Endodermal cell (in vitro differentiated cells): Measurements from ENCODE around the gene SDHB. TPM values are rescaled to one million over a fixed set of nuclear protein-coding genes. Genes with fewer than 3 reads are reported as not detected.
A peak's percentile ranks its signal among the peaks of the same experiment; 100 is the strongest.

Experiments used
- DNase-seq: peaks from one replicate; pipeline ENCODE4 v3.0.0-alpha.2; 2017
- H3K27ac ChIP-seq: 2 replicates; pipeline ENCODE4 v1.5.1; 2013; ENCODE audit warnings: mild to moderate bottlenecking, low read depth, low read length, moderate library complexity
- H3K27me3 ChIP-seq: 2 replicates; pipeline ENCODE4 v1.6.1; 2013; ENCODE audit warnings: mild to moderate bottlenecking, low read length, moderate library complexity; ENCODE audit not compliant: insufficient read depth, control insufficient read depth, poor library complexity, severe bottlenecking
- H3K36me3 ChIP-seq: 2 replicates; pipeline ENCODE4 v1.7.0; 2013; ENCODE audit warnings: mild to moderate bottlenecking, low read length, moderate library complexity; ENCODE audit not compliant: control insufficient read depth, insufficient read depth
- H3K4me1 ChIP-seq: one replicate; pipeline ENCODE4 v1.7.0; 2013; ENCODE audit warnings: low read length; ENCODE audit not compliant: control insufficient read depth, insufficient read depth
- H3K4me3 ChIP-seq: 2 replicates; pipeline ENCODE4 v1.5.1; 2013; ENCODE audit warnings: mild to moderate bottlenecking, low read length, moderate library complexity
- H3K9ac ChIP-seq: 2 replicates; pipeline ENCODE4 v1.6.1; 2013; ENCODE audit warnings: mild to moderate bottlenecking, low read length, moderate library complexity; ENCODE audit not compliant: poor library complexity, severe bottlenecking; ENCODE audit errors: extremely low read depth
- H3K9me3 ChIP-seq: 2 replicates; pipeline ENCODE4 v1.6.1; 2013; ENCODE audit warnings: mild to moderate bottlenecking, low read length, moderate library complexity; ENCODE audit not compliant: control insufficient read depth
- H3K27ac Mint-ChIP-seq: 2 replicates; pipeline ENCODE4 v1.8.0; 2020; ENCODE audit warnings: mixed read lengths
- H3K27me3 Mint-ChIP-seq: 2 replicates; pipeline ENCODE4 v1.8.0; 2021; ENCODE audit warnings: mild to moderate bottlenecking, mixed read lengths; ENCODE audit not compliant: insufficient read depth
- H3K36me3 Mint-ChIP-seq: 2 replicates; pipeline ENCODE4 v1.8.0; 2020; ENCODE audit warnings: low read depth, mixed read lengths
- H3K4me1 Mint-ChIP-seq: 2 replicates; pipeline ENCODE4 v1.8.0; 2020; ENCODE audit warnings: mixed read lengths
- H3K4me3 Mint-ChIP-seq: 2 replicates; pipeline ENCODE4 v1.8.0; 2020; ENCODE audit warnings: mild to moderate bottlenecking, moderate library complexity, mixed read lengths
- H3K9me3 Mint-ChIP-seq: 2 replicates; pipeline ENCODE4 v1.8.0; 2020; ENCODE audit warnings: mild to moderate bottlenecking, mixed read lengths
- WGBS, 2 experiments: methylation state at CpG; one replicate each; pipeline versions ENCODE4 v1.1.5 to v1.1.7; 2013; ENCODE audit warnings: missing lambda C conversion rate in 2 of 2, mixed read lengths in 1 of 2; ENCODE audit not compliant: insufficient coverage in 1 of 2, insufficient read length in 1 of 2; 5-methylcytosine and 5-hydroxymethylcytosine counted together
- total RNA-seq, 2 donors: library from RNA; stranded (reverse); fragmentation: NEBNext Ultra II Directional in 1 of 2; extraction: Animal tissue kit (Norgen Biotek cat#: 25700) in 1 of 2; gene quantifications; 2 replicates in 1 of 2; 3 replicates in 1 of 2; pipeline ENCODE4 v1.2.1, GENCODE V29; 2021
- TF ChIP-seq, protein P1 (sequence below): fragments of 200-600 bp; sonication (generic); conservative IDR thresholded peaks from 2 replicates; pipeline ENCODE4 v1.5.0; 2021; ENCODE audit warnings: antibody characterized with exemption, mild to moderate bottlenecking

Gene SDHB
- total RNA-seq, 2 donors from 2014 or later: 68.5 to 75.2 TPM

DNA sequence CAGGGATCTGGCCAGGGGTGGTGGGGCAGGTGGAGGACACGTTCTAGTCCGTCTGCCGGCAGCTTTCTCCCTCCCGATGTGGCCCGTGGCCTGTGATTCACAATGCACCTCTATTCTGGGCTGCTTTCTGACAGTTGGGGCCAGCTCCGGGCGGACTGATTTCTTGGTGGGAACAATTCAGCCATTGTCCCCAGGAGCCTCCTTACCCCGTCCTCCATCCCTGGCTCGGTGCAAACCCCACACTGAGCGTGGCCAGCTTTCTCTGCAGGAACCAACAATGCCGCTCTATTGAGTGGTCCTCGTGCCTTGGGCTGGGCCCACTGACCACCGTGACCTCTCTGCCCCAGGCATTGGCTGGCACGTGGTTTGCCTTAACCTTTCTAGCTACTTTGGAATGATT, 35.7 kb upstream of the SDHB start:
- no peak for DNase-seq
- H3K4me3 Mint-ChIP-seq: no peak overlapping the region
- 81 to 93% methylated on average over 14 of the region's 14 CpGs for WGBS, 2 experiments
- H3K9me3 ChIP-seq: no peaks in the 10 kb centered on the region
- no peak overlapping the region for H3K27ac Mint-ChIP-seq
- no peak overlapping the region for H3K9ac ChIP-seq
- H3K9me3 Mint-ChIP-seq: no peaks in the 10 kb centered on the region
- no peaks in the 10 kb centered on the region for H3K27me3 ChIP-seq
- peak overlapping the region; percentile 65 for H3K27ac ChIP-seq
- no peak overlapping the region for H3K4me3 ChIP-seq
- H3K27me3 Mint-ChIP-seq: no peaks in the 10 kb centered on the region
- no peaks in the 10 kb centered on the region for H3K36me3 ChIP-seq
- TF ChIP-seq, protein P1, sequence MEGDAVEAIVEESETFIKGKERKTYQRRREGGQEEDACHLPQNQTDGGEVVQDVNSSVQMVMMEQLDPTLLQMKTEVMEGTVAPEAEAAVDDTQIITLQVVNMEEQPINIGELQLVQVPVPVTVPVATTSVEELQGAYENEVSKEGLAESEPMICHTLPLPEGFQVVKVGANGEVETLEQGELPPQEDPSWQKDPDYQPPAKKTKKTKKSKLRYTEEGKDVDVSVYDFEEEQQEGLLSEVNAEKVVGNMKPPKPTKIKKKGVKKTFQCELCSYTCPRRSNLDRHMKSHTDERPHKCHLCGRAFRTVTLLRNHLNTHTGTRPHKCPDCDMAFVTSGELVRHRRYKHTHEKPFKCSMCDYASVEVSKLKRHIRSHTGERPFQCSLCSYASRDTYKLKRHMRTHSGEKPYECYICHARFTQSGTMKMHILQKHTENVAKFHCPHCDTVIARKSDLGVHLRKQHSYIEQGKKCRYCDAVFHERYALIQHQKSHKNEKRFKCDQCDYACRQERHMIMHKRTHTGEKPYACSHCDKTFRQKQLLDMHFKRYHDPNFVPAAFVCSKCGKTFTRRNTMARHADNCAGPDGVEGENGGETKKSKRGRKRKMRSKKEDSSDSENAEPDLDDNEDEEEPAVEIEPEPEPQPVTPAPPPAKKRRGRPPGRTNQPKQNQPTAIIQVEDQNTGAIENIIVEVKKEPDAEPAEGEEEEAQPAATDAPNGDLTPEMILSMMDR: no peak
- H3K36me3 Mint-ChIP-seq: no peaks in the 10 kb centered on the region
- H3K4me1 ChIP-seq: no peaks in the 10 kb centered on the region
- no peaks in the 10 kb centered on the region for H3K4me1 Mint-ChIP-seq

DNA sequence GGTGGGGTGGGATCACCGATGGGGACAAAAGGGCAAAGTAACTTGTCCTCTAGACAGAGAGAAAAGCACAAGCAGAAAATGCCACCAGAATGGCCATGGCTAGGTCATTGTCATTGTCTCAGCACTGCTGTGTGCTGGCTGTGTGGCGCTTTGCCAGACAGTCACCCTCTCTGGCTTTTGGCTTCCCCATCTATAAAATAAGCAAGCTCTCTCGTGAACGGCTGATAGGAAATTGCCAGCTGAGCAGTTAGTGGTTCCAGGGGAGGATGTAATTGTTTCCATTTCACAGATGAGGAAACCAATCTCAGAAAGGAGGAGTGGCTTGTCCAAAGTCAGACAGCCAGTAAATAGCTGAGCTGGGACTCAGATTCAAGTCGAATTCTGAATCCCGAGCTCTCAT, 32.9 kb upstream of the SDHB start:
- no peaks in the 10 kb centered on the region for H3K4me1 ChIP-seq
- no peaks in the 10 kb centered on the region for H3K36me3 Mint-ChIP-seq
- H3K27ac ChIP-seq: no peak overlapping the region
- no peaks in the 10 kb centered on the region for H3K27me3 Mint-ChIP-seq
- H3K4me1 Mint-ChIP-seq: no peaks in the 10 kb centered on the region
- no peak for DNase-seq
- H3K4me3 Mint-ChIP-seq: no peak overlapping the region
- H3K27ac Mint-ChIP-seq: no peak overlapping the region
- H3K36me3 ChIP-seq: no peaks in the 10 kb centered on the region
- no peak overlapping the region for H3K4me3 ChIP-seq
- WGBS, 2 experiments: 94 to 96% methylated on average over 3 to 6 of the region's 6 CpGs
- H3K9ac ChIP-seq: no peak overlapping the region
- no peaks in the 10 kb centered on the region for H3K9me3 ChIP-seq
- no peaks in the 10 kb centered on the region for H3K27me3 ChIP-seq
- no peaks in the 10 kb centered on the region for H3K9me3 Mint-ChIP-seq
- TF ChIP-seq, protein P1: no peak

DNA sequence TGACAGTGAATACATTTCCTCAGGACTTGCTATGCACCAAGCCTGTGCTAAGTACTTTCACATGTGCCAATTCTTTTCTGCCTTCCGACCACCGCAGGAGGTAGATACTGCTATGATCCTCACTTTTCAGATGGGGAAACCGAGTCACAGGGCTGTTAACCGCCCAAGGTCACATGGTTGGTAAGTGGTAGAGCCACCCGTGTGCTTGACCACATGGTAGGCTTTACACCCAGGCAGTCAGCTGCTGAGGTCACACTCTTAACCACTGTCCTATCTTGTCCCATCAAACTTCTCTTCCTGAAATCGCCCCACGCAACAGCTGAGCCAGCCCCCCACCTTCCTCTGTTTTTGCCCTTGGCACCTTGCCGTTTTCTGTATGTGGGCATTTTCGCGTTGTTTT, 31.0 kb upstream of the SDHB start:
- Mint-ChIP-seq H3K36me3 (no peaks in the 10 kb centered on the region), H3K27me3 (no peaks in the 10 kb centered on the region), H3K9me3 (no peaks in the 10 kb centered on the region), H3K4me3 (no peak overlapping the region), H3K27ac (no peak overlapping the region), H3K4me1 (no peaks in the 10 kb centered on the region)
- no peak overlapping the region for H3K27ac ChIP-seq
- H3K4me3 ChIP-seq: no peak overlapping the region
- H3K27me3 ChIP-seq: no peaks in the 10 kb centered on the region
- WGBS, 2 experiments: 87 to 93% methylated on average over 9 to 10 of the region's 10 CpGs
- H3K4me1 ChIP-seq: no peaks in the 10 kb centered on the region
- H3K9me3 ChIP-seq: no peaks in the 10 kb centered on the region
- no peak for DNase-seq
- no peaks in the 10 kb centered on the region for H3K36me3 ChIP-seq
- TF ChIP-seq, protein P1: no peak
- no peak overlapping the region for H3K9ac ChIP-seq
